Choroid plexus epithelial cell (primary cell): ENCODE results near the gene ZDHHC6.

Source experiments
- DNase-seq: peaks from one replicate; pipeline ENCODE4 v3.0.0-alpha.2; 2010; ENCODE audit warnings: low read depth
- H3K4me3 ChIP-seq: 2 replicates; pipeline ENCODE4 v1.5.1; 2011; ENCODE audit warnings: low read depth, mild to moderate bottlenecking, control low read depth, low read length, moderate library complexity
- CTCF ChIP-seq: conservative IDR thresholded peaks from 2 replicates; pipeline ENCODE4 v1.5.1; 2011; ENCODE audit warnings: low read depth, mild to moderate bottlenecking, control low read depth, inconsistent platforms, low read length, moderate library complexity

The ZDHHC6 gene

GRCh38 chr10:112446855-112447619 lies at the start of gene ZDHHC6, which contains the start of gene VTI1A:
Gene ZDHHC6, minus strand, starts transcription at chr10:112446914. Its CDS starts 1,478 bp downstream, at chr10:112445436.
Gene VTI1A, plus strand, starts transcription at chr10:112447215. Its CDS starts 159 bp downstream, at chr10:112447374.
- peak within 1 kb of the TSS; percentile 99 for H3K4me3 ChIP-seq
- TF ChIP-seq CTCF = peak; percentile 43
- peak; percentile 86 for DNase-seq

GRCh38 chr10:112492736-112493135 lies 46.0 kb upstream of the ZDHHC6 start:
- no peak for DNase-seq
- H3K4me3 ChIP-seq = no peak overlapping the region
- no peak for TF ChIP-seq CTCF

GRCh38 chr10:112491144-112491543 lies 44.4 kb upstream of the ZDHHC6 start:
- H3K4me3 ChIP-seq = no peak overlapping the region
- DNase-seq = peak; percentile 48
- TF ChIP-seq CTCF = no peak

- H3K4me3 ChIP-seq = no peak overlapping the region
- TF ChIP-seq CTCF = no peak
- DNase-seq = peak; percentile 39
These were observed 43.8 kb upstream of the ZDHHC6 start for GRCh38 chr10:112490545-112490944.

GRCh38 chr10:112487964-112488363 lies 41.2 kb upstream of the ZDHHC6 start:
- H3K4me3 ChIP-seq = no peak overlapping the region
- no peak for DNase-seq
- TF ChIP-seq CTCF = no peak

GRCh38 chr10:112484399-112484798 lies 37.7 kb upstream of the ZDHHC6 start:
- no peak for TF ChIP-seq CTCF
- no peak for DNase-seq
- no peak overlapping the region for H3K4me3 ChIP-seq

- TF ChIP-seq CTCF = no peak
- DNase-seq = no peak
- no peak overlapping the region for H3K4me3 ChIP-seq
These were observed 34.9 kb upstream of the ZDHHC6 start for GRCh38 chr10:112481602-112482001.
